Measurements from ENCODE around the gene ERRFI1.
A peak's percentile ranks its signal among the peaks of the same experiment; 100 is the strongest.
"Not testable (repeated sequence)": the region's sequence is repeated elsewhere in the genome, so short reads cannot be mapped to it uniquely, and the experiment has no call there.

Gene ERRFI1

DNA sequence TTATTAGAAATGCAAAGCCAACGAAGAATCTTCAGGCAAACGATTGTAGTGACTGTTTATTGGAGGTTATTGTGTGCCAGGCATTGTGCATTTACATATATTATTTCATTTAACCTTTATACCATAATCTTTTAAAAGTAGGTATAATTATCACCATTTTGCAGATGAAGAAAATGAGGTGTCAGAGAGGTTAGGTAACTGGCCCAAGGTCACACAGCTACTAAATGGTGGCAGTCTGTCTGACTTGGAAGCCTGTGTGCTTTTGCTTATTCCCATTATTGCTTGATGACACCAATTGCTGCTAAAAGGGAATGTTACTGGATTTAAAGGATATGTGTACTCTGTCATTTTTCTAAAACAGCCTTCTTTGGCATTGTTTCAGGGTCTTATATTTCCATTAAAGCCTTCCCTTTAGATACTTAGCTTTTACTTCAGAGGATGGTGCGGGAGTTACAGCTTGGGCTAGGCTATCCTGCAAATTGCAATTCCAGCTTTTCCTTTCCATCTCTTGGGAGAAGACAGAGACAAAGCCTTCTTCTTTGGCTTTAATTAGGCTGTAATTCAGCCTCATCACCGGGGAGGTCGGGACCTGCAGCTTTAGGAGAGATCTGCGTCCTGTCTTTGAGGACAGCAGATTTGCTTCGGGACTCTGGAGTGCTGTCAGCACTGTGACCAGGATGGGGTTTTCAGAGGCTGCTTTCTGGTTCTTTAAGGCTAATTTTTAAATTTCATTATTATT is 37.4 kb upstream of the ERRFI1 start:
- no peak for DNase-seq (ENCODE audit: low read depth)
- TF ChIP-seq, protein P1, sequence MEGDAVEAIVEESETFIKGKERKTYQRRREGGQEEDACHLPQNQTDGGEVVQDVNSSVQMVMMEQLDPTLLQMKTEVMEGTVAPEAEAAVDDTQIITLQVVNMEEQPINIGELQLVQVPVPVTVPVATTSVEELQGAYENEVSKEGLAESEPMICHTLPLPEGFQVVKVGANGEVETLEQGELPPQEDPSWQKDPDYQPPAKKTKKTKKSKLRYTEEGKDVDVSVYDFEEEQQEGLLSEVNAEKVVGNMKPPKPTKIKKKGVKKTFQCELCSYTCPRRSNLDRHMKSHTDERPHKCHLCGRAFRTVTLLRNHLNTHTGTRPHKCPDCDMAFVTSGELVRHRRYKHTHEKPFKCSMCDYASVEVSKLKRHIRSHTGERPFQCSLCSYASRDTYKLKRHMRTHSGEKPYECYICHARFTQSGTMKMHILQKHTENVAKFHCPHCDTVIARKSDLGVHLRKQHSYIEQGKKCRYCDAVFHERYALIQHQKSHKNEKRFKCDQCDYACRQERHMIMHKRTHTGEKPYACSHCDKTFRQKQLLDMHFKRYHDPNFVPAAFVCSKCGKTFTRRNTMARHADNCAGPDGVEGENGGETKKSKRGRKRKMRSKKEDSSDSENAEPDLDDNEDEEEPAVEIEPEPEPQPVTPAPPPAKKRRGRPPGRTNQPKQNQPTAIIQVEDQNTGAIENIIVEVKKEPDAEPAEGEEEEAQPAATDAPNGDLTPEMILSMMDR (conservative IDR thresholded peaks at IDR 0.05; ENCODE audit: control insufficient read depth, insufficient read depth, low read depth, low read length): no peak
- H3K4me3 ChIP-seq (ENCODE audit: control insufficient read depth, low read depth, low read length): no peak overlapping the region

DNA sequence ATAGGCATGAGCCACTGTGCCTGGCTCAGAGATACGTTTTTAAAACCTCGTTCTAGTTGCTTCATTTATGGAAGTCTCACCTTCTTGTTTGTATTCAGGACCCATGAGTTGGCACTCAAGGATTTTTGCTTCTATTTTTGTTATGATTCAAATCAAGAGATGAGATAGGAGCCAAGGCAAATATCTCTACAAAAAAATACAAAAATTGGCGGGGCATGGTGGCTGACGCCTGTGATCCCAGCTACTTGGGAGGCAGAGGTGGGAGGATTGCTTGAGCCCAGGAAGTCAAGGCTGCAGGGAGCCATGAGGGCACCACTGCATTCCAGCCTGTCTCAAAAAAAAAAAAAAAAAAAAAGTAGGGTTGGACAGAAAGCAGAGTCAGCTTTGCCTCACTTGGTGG is 36.8 kb upstream of the ERRFI1 start:
- TF ChIP-seq, protein P1 (conservative IDR thresholded peaks at IDR 0.05; ENCODE audit: control insufficient read depth, insufficient read depth, low read depth, low read length): no peak
- no peak overlapping the region for H3K4me3 ChIP-seq (ENCODE audit: control insufficient read depth, low read depth, low read length)
- no peak for DNase-seq (ENCODE audit: low read depth)

DNA sequence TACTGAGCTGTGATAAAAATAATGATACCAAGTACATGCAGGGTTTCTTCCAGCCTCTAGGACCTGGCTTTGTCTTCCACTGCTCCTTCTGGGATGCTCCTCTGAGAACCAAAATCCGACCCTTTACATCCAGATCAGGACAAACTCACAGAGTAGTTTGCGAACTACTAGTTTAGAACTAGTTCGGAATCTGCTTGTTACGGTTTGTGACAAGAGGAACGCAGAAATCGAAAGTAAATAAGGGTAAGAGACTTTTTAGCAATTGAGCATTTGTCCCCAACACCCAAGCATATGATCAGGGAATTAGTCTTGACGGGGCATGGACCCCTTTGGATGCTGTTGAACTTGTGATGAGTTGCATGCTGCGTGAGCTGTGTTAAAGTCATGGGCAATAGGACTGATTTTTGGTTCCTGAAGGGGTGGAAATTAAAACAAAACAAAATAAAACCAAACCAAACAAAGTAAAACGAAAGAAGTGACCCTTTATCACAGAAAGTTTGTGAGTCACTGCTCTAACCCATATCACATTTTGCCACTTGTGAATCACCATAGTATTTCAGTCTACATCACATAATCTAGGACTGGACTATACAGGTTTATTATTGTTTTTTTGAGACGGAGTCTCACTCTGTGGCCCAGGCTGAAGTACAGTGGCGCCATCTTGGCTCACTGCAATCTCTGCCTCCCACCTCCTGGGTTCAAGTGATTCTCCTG is 35.7 kb upstream of the ERRFI1 start:
- DNase-seq (ENCODE audit: low read depth): peak; percentile 80
- no peak overlapping the region for H3K4me3 ChIP-seq (ENCODE audit: control insufficient read depth, low read depth, low read length)

DNA sequence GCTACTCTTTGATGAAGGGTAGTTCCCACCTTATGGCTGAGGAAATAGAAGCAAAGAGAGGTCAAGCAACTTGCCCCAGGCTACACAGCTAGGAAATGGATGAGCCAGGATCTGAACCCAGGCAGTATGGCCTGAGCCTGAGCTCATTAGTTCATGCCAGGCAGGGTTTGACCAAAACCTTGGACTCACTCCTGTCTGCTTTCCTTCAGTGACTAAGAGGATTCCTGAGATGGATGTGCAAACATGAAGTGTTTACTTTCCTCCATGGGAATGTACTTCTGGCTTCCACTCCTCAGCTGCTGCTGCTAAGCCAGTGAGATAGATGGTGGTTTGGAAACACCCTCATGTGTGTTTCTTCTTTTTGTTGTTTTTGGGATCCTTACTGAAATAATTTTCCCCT is 35.1 kb upstream of the ERRFI1 start:
- H3K4me3 ChIP-seq (ENCODE audit: control insufficient read depth, low read depth, low read length): no peak overlapping the region
- TF ChIP-seq, protein P1 (conservative IDR thresholded peaks at IDR 0.05; ENCODE audit: control insufficient read depth, insufficient read depth, low read depth, low read length): no peak
- DNase-seq (ENCODE audit: low read depth): peak; percentile 98

More for the DNA sequence above, 35.7 kb upstream of the ERRFI1 start:
- TF ChIP-seq, protein P1 (conservative IDR thresholded peaks at IDR 0.05; ENCODE audit: control insufficient read depth, insufficient read depth, low read depth, low read length): no peak

DNA sequence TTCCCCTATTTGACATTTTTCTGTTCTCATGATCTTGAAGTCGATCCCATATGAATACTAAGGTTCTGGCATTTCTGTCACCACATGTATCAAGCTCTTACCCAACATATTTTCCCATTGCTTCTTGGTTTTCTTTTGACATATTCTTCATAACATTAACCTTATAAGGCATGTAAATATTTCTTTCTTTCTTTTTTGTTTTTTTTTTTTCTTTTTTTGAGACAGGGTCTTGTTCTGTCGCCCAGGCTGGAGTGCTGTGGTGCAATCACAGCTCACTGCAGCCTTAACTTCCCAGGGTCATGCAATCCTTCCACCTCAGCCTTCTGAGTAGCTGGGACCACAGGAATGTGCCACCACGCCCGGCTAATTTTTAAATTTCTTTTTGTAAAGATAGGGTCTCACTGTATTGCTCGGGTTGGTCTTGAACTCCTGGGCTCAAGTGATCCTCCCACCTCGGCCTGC is 33.1 kb upstream of the ERRFI1 start:
- no peak overlapping the region for H3K4me3 ChIP-seq (ENCODE audit: control insufficient read depth, low read depth, low read length)
- TF ChIP-seq, protein P1 (conservative IDR thresholded peaks at IDR 0.05; ENCODE audit: control insufficient read depth, insufficient read depth, low read depth, low read length): no peak
- peak; percentile 63 for DNase-seq (ENCODE audit: low read depth)

DNA sequence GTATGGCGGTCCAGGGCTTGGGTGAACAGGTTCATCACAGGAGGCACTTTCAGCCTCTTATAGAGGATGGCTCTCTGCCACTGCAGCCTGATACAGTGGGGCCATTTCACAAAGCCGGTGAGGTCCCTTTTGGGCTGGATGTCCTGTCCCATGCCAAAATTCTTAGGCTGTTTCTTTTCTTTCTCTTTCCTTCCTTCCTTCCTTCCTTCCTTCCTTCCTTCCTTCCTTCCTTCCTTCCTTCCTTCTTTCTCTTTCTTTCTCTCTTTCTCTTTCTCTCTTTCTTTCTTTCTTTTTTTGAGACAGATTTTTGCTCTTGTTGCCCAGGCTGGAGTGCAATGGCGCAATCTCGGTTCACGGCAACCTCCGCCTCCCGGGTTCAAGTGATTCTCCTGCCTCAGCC is 31.7 kb upstream of the ERRFI1 start:
- DNase-seq (ENCODE audit: low read depth); H3K4me3 ChIP-seq (ENCODE audit: control insufficient read depth, low read depth, low read length): not testable (repeated sequence)

DNA sequence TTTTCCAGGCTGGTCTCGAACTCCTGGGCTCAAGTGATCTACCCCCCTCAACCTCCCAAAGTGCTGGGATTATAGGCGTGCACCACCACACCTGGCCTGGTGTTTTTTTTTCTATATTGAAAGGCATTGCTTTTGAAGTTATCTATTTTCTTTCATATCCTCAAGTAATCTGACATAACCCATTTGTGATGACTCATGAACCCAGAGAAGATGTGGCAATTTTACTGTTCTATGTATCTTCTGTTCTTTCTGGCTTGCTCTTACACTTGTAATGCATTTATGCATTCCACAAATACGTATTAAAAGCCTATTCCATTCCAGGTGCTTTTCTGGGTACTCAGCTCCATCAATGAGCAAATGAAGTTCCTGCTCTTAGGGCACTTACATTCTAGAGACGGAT is 29.9 kb upstream of the ERRFI1 start:
- DNase-seq (ENCODE audit: low read depth): peak; percentile 89
- TF ChIP-seq, protein P1 (conservative IDR thresholded peaks at IDR 0.05; ENCODE audit: control insufficient read depth, insufficient read depth, low read depth, low read length): no peak
- no peak overlapping the region for H3K4me3 ChIP-seq (ENCODE audit: control insufficient read depth, low read depth, low read length)
